HG03097 (cell line): ENCODE measurements around the gene SIRPB1.
"Not testable (repeated sequence)": the region's sequence is repeated elsewhere in the genome, so short reads cannot be mapped to it uniquely, and the experiment has no call there.

Experiments used
- ATAC-seq: cut with Tn5 transposase; IDR thresholded peaks from one replicate; pipeline ENCODE4 v1.9.1; 2021; ENCODE audit not compliant: unreplicated experiment, low FRiP score

Gene SIRPB1

GRCh38 chr20:1637755-1638154 is 17.9 kb upstream of the SIRPB1 start:
- no peak for ATAC-seq

DNA sequence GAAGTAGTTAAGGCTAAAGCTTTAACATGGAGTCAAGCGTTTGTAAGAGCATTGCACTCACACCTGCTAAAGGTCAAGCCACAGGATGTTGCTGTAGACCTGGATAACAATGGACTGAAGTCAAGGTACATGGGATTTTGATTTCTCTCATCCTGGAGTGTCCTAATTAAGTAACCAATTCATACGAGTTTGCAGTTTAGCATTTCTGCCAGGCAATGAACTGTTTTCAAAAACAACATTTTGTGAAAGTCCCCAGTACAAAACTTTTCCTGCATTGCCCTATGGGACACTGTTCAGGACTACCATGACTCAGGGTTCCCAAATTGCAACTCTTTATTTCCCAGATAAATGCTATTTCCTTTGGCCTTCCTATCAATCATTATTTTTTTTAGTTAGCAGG is 17.4 kb upstream of the SIRPB1 start:
- ATAC-seq = no peak

DNA sequence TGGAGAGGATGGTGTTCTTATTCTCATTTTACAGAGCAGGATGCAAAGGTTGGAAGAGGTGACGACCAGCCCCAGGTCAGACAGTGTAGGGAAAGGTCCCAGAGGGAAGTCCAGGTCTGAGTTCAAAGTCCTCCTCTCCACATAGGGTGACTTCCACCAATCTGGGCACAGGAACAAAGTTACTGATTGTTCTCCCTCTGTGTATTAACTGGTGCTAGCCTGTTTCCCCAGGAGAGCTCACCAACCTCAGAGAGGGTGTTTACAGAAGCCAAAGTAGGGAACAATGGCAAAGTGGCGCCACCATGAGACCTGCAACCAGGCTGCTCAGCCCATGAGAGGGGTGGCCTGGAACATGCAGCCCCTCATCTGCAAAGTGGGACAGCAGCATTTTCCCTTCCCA is 16.8 kb upstream of the SIRPB1 start:
- ATAC-seq = no peak

DNA sequence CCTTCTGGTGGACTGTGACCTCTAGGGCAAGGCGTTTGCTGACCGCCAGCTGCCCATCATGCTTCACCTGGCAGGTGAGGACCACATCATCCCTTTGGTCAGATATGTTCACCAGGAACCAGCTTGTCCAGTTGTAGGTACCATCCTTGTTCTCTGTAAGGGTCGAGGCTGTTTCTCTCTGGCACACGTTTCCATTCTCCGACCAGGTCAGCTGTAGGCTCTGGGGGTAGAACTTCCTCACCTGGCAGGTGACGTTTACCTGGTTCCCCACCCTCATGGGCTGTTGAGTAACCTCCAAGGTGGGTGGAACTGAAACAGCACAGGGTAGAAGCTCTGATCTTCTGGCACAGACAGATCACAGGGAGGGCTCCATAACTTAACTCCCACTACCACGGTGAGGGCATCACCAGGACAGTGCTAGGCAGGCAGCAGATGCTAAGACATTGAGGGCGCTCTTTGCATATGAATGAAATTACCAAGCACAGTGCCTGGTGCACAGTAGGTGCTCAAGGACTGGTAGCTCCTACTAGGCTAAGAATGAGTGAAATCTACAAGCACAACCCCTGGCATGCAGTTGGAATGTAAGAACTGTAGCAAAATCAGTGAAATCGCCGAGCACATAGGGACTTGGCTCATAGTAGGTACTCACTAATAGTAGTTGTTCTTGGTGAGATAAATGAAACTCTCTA is 15.6 kb upstream of the SIRPB1 start:
- no peak for ATAC-seq

- no peak for ATAC-seq
Measured at GRCh38 chr20:1633535-1633934, 13.7 kb upstream of the SIRPB1 start.

DNA sequence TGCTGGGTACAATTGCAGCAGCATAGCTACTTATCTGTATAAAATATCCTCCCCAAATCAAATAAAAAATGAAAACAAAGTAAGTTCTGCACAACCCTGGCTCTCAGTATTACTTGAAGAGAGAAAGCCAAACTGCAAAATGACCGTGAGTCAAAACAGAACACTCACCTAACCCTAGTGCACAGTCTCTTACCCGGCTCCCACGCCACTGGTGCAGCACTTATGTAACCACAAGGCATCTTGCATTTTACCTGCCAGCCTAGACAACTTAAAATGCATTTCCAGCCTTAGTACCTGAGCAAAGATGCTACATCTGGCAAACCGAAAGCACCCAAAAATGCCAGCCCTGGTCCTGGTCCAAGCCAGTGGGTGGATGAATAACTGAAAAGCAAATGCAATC is 12.4 kb upstream of the SIRPB1 start:
- ATAC-seq = no peak

- ATAC-seq = no peak
Measured at GRCh38 chr20:1631309-1632151, 11.7 kb upstream of the SIRPB1 start.

GRCh38 chr20:1630186-1630585 is 10.4 kb upstream of the SIRPB1 start:
- no peak for ATAC-seq

- ATAC-seq = no peak
Measured at GRCh38 chr20:1629321-1629720, 9.5 kb upstream of the SIRPB1 start.

GRCh38 chr20:1628621-1629020 is 8.8 kb upstream of the SIRPB1 start:
- no peak for ATAC-seq

DNA sequence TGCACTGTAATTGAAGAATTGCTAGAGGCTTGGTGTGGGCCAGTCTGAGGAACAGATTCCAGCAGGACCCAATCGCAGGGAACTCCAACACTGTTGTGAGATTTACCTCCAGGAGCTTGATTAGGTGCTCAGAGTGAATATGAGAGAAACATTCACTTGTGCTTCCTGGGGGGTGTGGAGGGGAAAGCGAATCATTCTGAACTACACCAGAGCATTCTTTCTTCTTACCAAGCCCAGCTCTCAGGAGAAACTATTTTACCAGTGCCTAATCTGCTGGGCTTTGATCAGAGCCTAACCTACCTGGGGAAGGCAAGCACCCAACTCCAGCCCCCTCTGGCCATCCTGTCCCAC is 7.4 kb upstream of the SIRPB1 start:
- no peak for ATAC-seq

DNA sequence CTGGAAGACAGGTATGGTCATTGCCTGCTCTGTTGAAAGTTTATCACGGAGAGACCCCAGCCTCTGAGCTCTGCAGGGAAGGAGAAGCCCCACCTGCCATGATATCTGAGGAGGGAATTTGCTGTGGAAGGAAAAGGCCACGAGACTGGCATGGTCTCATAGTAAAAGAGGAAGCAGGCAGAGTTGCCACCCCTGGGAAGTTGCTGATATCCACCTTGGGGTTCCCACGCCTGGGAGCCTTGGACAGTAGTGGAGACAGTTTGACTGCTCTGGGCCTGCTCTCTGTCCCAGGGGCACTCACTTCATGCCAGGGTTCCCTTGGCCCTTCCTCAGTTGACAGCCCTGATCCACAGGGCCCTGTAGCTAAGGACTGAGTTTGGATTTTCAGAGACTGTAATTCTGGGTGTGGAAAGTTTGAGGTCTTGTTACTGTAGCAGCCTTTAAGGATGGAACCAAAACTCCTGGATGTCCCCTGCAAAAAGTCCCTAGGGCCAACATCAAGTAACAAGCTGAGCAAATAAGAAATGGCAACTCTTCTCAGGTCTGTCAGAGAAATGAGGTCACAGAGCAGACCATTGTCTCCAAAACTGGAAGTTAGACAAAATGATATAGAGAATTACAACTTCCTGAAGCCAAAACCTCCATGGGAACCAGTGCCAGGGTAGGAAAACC is 6.9 kb upstream of the SIRPB1 start:
- ATAC-seq = no peak

GRCh38 chr20:1625083-1625690 is 5.4 kb upstream of the SIRPB1 start:
- no peak for ATAC-seq

- ATAC-seq = no peak
Measured at GRCh38 chr20:1623501-1624205, 3.8 kb upstream of the SIRPB1 start.

DNA sequence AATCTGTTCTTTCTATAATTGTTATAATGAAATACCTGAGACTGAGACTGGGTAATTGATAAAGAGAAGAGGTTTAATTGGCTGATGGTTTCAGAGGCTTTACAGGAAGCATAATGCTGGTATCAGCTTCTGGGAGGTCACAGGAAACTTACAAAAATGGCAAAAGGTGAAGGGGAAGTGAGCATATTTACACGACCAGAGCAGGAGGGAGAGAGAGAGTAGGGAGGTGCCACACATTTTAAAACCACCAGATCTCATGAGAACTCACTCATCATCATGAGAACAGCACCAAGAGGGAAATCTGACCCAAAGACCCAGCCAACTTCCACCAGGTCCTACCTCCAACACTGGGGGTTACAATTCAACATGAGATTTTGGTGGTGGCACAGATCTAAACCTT is 2.6 kb upstream of the SIRPB1 start:
- no peak for ATAC-seq

GRCh38 chr20:1621316-1621715 is 1.5 kb upstream of the SIRPB1 start:
- ATAC-seq = no peak

DNA sequence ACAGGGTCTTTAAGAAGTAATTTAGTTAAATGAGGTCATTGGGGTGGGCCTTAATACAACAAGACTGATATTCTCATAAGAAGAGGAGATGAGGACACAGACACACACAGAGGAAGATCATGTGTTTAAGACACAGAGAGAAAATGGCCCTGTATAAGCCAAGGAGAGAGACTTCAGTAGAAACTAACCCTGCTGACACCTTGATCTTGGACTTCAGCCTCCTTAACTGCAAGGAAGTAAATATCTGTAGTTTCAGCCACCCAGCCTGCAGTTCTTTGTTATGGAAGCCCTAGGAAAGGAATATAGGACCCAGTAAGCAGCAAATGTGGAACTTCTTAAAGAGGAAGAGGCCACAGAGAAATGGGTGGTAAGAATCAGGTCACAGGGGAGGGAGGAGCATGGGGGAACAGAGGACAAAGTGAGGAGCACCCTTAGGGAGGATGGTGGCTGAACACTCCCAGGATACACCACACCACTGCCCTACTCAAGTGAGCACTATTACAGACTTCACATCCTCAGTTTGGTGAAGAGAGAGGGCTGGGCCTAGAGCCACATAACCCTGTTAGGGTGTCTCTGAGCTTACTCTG is 762 bp downstream of the SIRPB1 start:
- no peak for ATAC-seq

- ATAC-seq = no peak
Measured at GRCh38 chr20:1618479-1618878, 1.3 kb downstream of the SIRPB1 start.

- no peak for ATAC-seq
Measured at GRCh38 chr20:1616858-1617434, 2.9 kb downstream of the SIRPB1 start.

DNA sequence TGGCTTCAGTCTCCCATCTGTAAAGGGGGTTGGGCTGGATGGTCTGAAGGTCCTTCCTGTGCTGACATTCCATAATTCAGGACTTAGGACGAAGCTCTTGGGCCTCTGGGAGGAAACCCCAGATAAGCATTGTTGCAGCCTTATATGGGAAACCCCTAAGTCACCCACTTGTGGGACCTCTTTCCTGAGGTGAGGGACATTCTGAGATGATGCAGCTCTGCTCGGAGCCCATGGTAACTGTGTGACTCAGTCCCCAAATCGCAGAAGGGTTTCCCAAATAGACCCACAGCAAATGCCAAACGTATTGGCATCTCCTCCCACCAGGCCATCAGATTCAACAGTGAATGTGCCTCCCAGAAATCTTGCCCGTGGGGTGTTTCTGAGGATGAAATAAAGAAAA is 9.4 kb downstream of the SIRPB1 start:
- not testable (repeated sequence) for ATAC-seq
